ENCODE results near the gene TRAPPC12. TPM values are rescaled to one million over a fixed set of nuclear protein-coding genes. Genes with fewer than 3 reads are reported as not detected.

Gene TRAPPC12
- total RNA-seq, 4 donors from 2014 or later, result 28.4 to 64.7 (median 55.9) TPM

DNA sequence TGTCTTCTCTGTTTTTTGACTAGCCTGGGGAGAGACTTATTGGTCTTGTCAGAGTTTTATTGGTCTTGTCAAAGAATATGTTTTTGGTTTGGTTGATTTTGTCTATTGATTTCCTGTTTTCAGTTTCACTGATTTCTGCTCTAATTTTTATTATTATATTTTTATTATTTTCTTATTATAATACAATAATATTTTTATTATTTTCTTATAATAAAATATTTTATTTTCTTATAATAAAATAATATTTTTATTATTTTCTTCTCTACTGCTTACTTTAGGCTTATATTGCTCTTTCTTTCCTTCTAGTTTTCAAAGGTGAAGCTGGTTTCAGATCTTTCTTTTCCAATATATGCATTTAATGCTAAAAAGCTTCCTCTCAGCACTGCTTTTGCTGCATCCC is 62.0 kb downstream of the TRAPPC12 start:
- Histone ChIP-seq H3K4me1 (no peaks in the 10 kb centered on the region), H3K27me3 (no peaks in the 10 kb centered on the region), H3K4me3 (no peak overlapping the region), H3K36me3 (peaks cover 5 to 42% (median 11%) of the 10 kb centered on the region in 3 donors), H3K27ac (no peak overlapping the region), H3K9me3 (no peaks in the 10 kb centered on the region)
- DNase-seq, result no peak
- intact Hi-C loops (cut with DNase I), result no loop called here
- TF ChIP-seq POLR2A (IDR thresholded peaks at IDR 0.05), result no peak
- TF ChIP-seq, protein P1, sequence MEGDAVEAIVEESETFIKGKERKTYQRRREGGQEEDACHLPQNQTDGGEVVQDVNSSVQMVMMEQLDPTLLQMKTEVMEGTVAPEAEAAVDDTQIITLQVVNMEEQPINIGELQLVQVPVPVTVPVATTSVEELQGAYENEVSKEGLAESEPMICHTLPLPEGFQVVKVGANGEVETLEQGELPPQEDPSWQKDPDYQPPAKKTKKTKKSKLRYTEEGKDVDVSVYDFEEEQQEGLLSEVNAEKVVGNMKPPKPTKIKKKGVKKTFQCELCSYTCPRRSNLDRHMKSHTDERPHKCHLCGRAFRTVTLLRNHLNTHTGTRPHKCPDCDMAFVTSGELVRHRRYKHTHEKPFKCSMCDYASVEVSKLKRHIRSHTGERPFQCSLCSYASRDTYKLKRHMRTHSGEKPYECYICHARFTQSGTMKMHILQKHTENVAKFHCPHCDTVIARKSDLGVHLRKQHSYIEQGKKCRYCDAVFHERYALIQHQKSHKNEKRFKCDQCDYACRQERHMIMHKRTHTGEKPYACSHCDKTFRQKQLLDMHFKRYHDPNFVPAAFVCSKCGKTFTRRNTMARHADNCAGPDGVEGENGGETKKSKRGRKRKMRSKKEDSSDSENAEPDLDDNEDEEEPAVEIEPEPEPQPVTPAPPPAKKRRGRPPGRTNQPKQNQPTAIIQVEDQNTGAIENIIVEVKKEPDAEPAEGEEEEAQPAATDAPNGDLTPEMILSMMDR (IDR thresholded peaks at IDR 0.05), result no peak

- intact Hi-C loops (cut with DNase I), result no loop called here
- 82 to 92% methylated on average over 6 of the region's 6 CpGs for WGBS, 2 donors
- no peak for TF ChIP-seq POLR2A (IDR thresholded peaks at IDR 0.05)
- TF ChIP-seq, protein P1 (IDR thresholded peaks at IDR 0.05), result no peak
- Histone ChIP-seq H3K27ac (no peak overlapping the region), H3K4me1 (no peaks in the 10 kb centered on the region), H3K9me3 (no peaks in the 10 kb centered on the region), H3K27me3 (no peaks in the 10 kb centered on the region), H3K36me3 (peaks cover 5 to 49% (median 13%) of the 10 kb centered on the region in 3 donors), H3K4me3 (no peak overlapping the region)
- DNase-seq, result no peak
Measured at GRCh38 chr2:3442185-3442584, 62.7 kb downstream of the TRAPPC12 start.

DNA sequence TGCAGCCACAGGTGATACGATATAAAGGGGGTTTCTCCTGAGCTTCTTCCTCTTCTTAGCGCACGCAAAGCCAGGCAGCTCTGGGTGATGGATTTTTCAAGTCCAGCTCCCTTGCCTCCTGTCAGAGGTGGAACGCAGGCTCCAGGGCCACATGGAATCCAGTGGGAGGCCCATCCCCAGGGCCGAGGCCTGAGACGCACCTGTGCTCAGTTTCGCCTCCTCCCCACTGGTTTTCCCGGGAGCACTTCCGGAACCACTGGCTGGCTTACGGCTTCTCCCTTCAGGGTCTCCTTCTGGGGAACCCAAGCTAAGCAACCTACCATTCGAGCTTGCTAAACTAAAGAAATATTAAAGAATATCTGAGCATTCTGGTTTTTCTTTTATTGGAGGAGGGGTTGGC is 63.6 kb downstream of the TRAPPC12 start:
- intact Hi-C loops (cut with DNase I), result no loop called here
- H3K27me3 ChIP-seq, result no peaks in the 10 kb centered on the region
- 91 to 96% methylated on average over 10 to 11 of the region's 11 CpGs for WGBS, 2 donors
- peaks cover 5 to 58% (median 13%) of the 10 kb centered on the region in 3 donors for H3K36me3 ChIP-seq
- DNase-seq, result no peak
- no peak overlapping the region for H3K27ac ChIP-seq
- H3K4me1 ChIP-seq, result peaks cover 0 to 4% (median 2%) of the 10 kb centered on the region in 3 donors
- H3K4me3 ChIP-seq, result no peak overlapping the region
- no peak for TF ChIP-seq POLR2A (IDR thresholded peaks at IDR 0.05)
- TF ChIP-seq, protein P1 (IDR thresholded peaks at IDR 0.05), result no peak
- H3K9me3 ChIP-seq, result no peaks in the 10 kb centered on the region

- Histone ChIP-seq H3K27me3 (no peaks in the 10 kb centered on the region), H3K4me1 (peaks cover 0 to 7% (median 3%) of the 10 kb centered on the region in 3 donors), H3K27ac (no peak overlapping the region), H3K4me3 (no peak overlapping the region), H3K36me3 (peaks cover 5 to 63% (median 13%) of the 10 kb centered on the region in 3 donors), H3K9me3 (no peaks in the 10 kb centered on the region)
- 73 to 92% methylated on average over 11 to 14 of the region's 18 CpGs for WGBS, 2 donors
- intact Hi-C loops (cut with DNase I), result no loop called here
- TF ChIP-seq POLR2A (IDR thresholded peaks at IDR 0.05), result no peak
- TF ChIP-seq, protein P1 (IDR thresholded peaks at IDR 0.05), result peak in 1 of 6 experiments; percentile 25
- no peak for DNase-seq
Measured at GRCh38 chr2:3443506-3444084, 64.1 kb downstream of the TRAPPC12 start.

DNA sequence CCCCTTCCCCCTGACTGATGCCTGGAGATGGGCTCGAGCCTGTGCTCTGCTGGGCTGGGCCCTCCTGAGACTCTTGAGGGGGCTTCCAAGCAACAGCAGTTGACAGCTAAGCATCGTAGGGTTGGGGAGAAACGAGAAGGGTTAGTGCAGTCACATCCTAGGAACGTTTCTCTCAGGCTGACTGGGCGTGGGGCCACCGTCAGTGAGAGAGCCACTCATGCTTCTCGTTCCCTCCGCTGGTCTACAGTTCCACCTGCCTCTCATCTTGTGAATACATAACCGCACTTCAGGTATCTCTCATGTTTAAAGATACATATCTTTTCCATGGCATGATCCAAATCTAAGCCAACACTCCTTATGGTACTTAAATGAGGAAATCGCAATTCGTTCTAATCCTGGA is 66.4 kb downstream of the TRAPPC12 start:
- Histone ChIP-seq H3K4me1 (peaks cover 0 to 12% (median 3%) of the 10 kb centered on the region in 3 donors), H3K27me3 (no peaks in the 10 kb centered on the region), H3K36me3 (peaks cover 5 to 86% (median 13%) of the 10 kb centered on the region in 3 donors), H3K9me3 (no peaks in the 10 kb centered on the region), H3K27ac (no peak overlapping the region), H3K4me3 (no peak overlapping the region)
- intact Hi-C loops (cut with DNase I), result no loop called here
- DNase-seq, result no peak
- WGBS, 2 donors, result 90 to 93% methylated on average over 9 to 10 of the region's 11 CpGs
- no peak for TF ChIP-seq POLR2A (IDR thresholded peaks at IDR 0.05)
- TF ChIP-seq, protein P1 (IDR thresholded peaks at IDR 0.05), result no peak

All from esophagus squamous epithelium (tissue), 5 donors.